Cardiac fibroblast (primary cell): ENCODE data around the gene ABCA7.

Experiments used
- DNase-seq, 2 donors: peaks; one replicate each; pipeline versions ENCODE4 v3.0.0 to v3.0.0-alpha.2; 2010; ENCODE audit warnings: low read depth in 2 of 2
- H3K4me3 ChIP-seq, 2 donors: replicated peaks in 1 of 2; 1 replicate in 1 of 2; 2 replicates in 1 of 2; pipeline ENCODE4 v1.5.1; 2011; ENCODE audit warnings: low read depth in 2 of 2, low read length in 2 of 2, mild to moderate bottlenecking in 2 of 2, moderate library complexity in 1 of 2
- TF ChIP-seq, protein P1 (sequence below): IDR thresholded peaks from one replicate; pipeline ENCODE4 v1.5.1; 2011; ENCODE audit warnings: low read depth, mild to moderate bottlenecking, low read length, inconsistent platforms

The ABCA7 gene

DNA sequence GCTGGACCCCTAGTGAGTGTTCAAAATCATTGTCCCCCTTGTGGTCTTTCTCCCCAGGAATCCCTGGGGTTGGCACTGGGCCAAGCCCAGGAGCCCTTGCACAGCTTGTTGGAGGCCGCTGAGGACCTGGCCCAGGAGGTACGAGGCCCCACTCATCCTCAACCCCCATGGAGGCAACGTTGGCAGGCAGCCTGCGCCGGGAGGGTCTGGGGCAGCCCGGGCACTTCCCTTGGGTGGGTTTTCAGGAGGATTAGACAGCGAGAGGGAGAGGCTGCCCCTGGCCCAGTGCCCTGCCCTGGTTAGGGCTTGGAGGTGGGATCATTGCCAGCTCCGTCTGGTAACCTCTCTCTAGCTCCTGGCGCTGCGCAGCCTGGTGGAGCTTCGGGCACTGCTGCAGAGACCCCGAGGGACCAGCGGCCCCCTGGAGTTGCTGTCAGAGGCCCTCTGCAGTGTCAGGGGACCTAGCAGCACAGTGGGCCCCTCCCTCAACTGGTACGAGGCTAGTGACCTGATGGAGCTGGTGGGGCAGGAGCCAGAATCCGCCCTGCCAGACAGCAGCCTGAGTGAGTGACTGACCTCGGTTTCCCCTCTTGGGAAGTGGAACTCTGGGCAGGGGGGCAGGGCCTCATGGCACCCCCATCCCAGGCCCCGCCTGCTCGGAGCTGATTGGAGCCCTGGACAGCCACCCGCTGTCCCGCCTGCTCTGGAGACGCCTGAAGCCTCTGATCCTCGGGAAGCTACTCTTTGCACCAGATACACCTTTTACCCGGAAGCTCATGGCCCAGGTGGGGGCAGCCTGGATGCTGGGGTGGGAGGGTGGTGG, 3.0 kb downstream of the ABCA7 start:
- no peak overlapping the region for H3K4me3 ChIP-seq
- no peak for DNase-seq
- TF ChIP-seq, protein P1, sequence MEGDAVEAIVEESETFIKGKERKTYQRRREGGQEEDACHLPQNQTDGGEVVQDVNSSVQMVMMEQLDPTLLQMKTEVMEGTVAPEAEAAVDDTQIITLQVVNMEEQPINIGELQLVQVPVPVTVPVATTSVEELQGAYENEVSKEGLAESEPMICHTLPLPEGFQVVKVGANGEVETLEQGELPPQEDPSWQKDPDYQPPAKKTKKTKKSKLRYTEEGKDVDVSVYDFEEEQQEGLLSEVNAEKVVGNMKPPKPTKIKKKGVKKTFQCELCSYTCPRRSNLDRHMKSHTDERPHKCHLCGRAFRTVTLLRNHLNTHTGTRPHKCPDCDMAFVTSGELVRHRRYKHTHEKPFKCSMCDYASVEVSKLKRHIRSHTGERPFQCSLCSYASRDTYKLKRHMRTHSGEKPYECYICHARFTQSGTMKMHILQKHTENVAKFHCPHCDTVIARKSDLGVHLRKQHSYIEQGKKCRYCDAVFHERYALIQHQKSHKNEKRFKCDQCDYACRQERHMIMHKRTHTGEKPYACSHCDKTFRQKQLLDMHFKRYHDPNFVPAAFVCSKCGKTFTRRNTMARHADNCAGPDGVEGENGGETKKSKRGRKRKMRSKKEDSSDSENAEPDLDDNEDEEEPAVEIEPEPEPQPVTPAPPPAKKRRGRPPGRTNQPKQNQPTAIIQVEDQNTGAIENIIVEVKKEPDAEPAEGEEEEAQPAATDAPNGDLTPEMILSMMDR: no peak

DNA sequence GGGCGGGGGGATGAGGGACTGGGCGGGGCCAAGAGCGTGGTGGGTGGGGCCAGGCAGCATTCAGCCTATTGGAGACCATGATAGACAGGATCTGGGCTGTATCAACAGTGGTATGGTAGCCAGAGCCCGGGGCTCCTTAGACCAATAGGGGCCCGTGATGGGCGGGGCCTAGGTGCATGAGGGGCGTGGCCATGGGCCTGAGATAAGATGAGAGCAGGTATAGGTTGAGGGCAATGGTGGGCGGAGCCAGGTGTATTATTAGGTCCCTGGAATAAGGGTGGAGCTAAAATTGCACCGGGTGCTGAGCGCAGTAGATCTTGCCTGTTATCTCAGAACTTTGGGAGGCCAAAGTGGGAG, 5.3 kb downstream of the ABCA7 start:
- DNase-seq: no peak
- TF ChIP-seq, protein P1: no peak
- no peak overlapping the region for H3K4me3 ChIP-seq

DNA sequence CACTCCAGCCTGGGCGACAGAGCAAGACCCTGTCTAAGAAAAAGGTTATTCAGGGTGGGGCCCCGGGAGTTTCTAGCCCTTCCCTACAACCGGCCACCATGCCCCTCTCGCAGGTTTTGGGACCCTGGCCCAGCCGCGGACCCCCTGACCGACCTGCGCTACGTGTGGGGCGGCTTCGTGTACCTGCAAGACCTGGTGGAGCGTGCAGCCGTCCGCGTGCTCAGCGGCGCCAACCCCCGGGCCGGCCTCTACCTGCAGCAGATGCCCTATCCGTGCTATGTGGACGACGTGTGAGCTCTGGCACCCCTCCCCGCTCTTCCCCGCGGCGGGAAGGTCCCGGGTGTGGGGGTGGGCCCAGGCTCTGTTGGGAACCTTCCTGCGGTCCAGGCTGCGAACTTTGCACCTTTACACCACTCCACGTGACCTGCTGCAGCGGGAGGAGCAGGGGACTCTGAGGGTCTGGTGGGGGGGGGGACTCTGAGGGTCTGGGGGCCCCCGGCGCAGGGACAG, 6.3 kb downstream of the ABCA7 start:
- no peak overlapping the region for H3K4me3 ChIP-seq
- TF ChIP-seq, protein P1: no peak
- no peak for DNase-seq

DNA sequence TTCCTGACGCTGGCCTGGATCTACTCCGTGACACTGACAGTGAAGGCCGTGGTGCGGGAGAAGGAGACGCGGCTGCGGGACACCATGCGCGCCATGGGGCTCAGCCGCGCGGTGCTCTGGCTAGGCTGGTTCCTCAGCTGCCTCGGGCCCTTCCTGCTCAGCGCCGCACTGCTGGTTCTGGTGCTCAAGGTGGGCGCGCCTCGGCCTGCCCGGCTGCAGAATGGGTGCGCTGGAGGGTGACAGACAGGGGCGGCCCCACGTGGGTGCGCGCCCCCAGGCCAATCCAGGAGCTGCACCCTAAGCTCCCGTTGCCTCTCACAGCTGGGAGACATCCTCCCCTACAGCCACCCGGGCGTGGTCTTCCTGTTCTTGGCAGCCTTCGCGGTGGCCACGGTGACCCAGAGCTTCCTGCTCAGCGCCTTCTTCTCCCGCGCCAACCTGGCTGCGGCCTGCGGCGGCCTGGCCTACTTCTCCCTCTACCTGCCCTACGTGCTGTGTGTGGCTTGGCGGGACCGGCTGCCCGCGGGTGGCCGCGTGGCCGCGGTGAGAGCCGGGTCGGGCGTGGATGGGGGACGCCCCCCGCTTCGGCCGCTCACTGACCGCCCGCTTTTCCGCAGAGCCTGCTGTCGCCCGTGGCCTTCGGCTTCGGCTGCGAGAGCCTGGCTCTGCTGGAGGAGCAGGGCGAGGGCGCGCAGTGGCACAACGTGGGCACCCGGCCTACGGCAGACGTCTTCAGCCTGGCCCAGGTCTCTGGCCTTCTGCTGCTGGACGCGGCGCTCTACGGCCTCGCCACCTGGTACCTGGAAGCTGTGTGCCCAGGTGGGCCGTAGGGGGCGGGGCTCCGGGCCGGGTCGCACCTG, 7.2 kb downstream of the ABCA7 start:
- no peak overlapping the region for H3K4me3 ChIP-seq
- TF ChIP-seq, protein P1: no peak
- no peak for DNase-seq

DNA sequence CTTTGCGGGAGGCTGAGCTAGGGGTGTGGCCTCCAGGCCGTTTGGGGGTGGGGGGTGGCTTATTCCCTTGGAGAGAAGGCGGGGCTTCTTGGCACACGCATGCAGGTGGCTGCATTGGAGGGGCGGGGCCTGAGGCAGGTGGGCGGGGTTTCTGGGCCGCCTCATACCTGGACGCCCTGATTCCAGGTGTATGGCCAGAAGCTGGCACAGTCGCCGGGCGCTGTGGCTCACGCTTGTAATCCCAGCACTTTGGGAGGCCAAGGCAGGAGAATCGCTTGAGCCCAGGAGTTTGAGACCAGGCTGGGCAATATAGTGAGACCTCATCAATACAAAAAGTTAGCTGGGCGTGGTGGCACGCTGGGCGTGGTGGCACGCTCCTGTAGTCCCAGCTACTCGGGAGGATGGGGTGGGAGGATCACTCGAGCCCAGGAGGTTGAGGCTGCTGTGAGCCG, 7.8 kb downstream of the ABCA7 start:
- no peak overlapping the region for H3K4me3 ChIP-seq
- TF ChIP-seq, protein P1: no peak
- no peak for DNase-seq

DNA sequence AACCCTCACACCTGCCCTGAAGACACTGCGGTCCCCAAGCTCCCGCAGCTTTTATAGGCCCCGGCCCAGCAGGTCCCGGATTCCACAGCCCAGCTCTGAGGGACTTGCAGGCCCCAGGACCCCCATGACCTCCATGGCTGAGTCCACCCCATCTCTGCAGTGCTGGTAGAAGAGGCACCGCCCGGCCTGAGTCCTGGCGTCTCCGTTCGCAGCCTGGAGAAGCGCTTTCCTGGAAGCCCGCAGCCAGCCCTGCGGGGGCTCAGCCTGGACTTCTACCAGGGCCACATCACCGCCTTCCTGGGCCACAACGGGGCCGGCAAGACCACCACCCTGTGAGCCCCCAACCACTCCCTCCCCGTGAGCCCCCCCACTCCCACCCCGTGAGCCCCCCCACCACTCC, 9.2 kb downstream of the ABCA7 start:
- no peak overlapping the region for H3K4me3 ChIP-seq
- DNase-seq: no peak
- TF ChIP-seq, protein P1: no peak
